ENCODE measurements around the gene TTLL1.

- TF ChIP-seq, protein P1, sequence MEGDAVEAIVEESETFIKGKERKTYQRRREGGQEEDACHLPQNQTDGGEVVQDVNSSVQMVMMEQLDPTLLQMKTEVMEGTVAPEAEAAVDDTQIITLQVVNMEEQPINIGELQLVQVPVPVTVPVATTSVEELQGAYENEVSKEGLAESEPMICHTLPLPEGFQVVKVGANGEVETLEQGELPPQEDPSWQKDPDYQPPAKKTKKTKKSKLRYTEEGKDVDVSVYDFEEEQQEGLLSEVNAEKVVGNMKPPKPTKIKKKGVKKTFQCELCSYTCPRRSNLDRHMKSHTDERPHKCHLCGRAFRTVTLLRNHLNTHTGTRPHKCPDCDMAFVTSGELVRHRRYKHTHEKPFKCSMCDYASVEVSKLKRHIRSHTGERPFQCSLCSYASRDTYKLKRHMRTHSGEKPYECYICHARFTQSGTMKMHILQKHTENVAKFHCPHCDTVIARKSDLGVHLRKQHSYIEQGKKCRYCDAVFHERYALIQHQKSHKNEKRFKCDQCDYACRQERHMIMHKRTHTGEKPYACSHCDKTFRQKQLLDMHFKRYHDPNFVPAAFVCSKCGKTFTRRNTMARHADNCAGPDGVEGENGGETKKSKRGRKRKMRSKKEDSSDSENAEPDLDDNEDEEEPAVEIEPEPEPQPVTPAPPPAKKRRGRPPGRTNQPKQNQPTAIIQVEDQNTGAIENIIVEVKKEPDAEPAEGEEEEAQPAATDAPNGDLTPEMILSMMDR (IDR thresholded peaks at IDR 0.05) = peak; percentile 5; the same call in 1 of the 2 replicates
- TF ChIP-seq POLR2AphosphoS5 (IDR thresholded peaks at IDR 0.05; ENCODE audit: low read depth, low read length) (no peak), TCF7L2 (IDR thresholded peaks at IDR 0.05; ENCODE audit: low read depth, low read length) (no peak), SIN3A (IDR thresholded peaks at IDR 0.05; ENCODE audit: borderline replicate concordance, insufficient read depth, low read depth, low read length) (no peak)
- TF ChIP-seq, protein P2, sequence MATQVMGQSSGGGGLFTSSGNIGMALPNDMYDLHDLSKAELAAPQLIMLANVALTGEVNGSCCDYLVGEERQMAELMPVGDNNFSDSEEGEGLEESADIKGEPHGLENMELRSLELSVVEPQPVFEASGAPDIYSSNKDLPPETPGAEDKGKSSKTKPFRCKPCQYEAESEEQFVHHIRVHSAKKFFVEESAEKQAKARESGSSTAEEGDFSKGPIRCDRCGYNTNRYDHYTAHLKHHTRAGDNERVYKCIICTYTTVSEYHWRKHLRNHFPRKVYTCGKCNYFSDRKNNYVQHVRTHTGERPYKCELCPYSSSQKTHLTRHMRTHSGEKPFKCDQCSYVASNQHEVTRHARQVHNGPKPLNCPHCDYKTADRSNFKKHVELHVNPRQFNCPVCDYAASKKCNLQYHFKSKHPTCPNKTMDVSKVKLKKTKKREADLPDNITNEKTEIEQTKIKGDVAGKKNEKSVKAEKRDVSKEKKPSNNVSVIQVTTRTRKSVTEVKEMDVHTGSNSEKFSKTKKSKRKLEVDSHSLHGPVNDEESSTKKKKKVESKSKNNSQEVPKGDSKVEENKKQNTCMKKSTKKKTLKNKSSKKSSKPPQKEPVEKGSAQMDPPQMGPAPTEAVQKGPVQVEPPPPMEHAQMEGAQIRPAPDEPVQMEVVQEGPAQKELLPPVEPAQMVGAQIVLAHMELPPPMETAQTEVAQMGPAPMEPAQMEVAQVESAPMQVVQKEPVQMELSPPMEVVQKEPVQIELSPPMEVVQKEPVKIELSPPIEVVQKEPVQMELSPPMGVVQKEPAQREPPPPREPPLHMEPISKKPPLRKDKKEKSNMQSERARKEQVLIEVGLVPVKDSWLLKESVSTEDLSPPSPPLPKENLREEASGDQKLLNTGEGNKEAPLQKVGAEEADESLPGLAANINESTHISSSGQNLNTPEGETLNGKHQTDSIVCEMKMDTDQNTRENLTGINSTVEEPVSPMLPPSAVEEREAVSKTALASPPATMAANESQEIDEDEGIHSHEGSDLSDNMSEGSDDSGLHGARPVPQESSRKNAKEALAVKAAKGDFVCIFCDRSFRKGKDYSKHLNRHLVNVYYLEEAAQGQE (IDR thresholded peaks at IDR 0.05; ENCODE audit: insufficient read depth in 1 of 2, low read depth in 2 of 2, low read length in 1 of 2) = no peak
Measured at GRCh38 chr22:43053176-43053575, 36.0 kb downstream of the TTLL1 start.

Data from Panc1 (cell line).